Colonic mucosa (tissue), 4 donors: Measurements from ENCODE around the gene RAI1. TPM values are rescaled to one million over a fixed set of nuclear protein-coding genes. Genes with fewer than 3 reads are reported as not detected.

Source experiments
- DNase-seq: peaks from one replicate; pipeline ENCODE4 v3.0.0-alpha.2; 2020
- H3K27ac ChIP-seq: fragments of 200-600 bp; one replicate; pipeline ENCODE4 v1.8.0; 2021
- H3K27me3 ChIP-seq: fragments of 200-600 bp; one replicate; pipeline ENCODE4 v1.8.0; 2021
- H3K36me3 ChIP-seq: fragments of 200-600 bp; one replicate; pipeline ENCODE4 v1.8.0; 2021
- H3K4me1 ChIP-seq: fragments of 200-600 bp; one replicate; pipeline ENCODE4 v1.8.0; 2021; ENCODE audit warnings: mild to moderate bottlenecking
- H3K4me3 ChIP-seq: fragments of 200-600 bp; one replicate; pipeline ENCODE4 v1.8.0; 2021
- H3K9ac ChIP-seq, 2 donors: one replicate each; pipeline ENCODE4 v1.7.0; 2013; ENCODE audit warnings: control low read depth in 2 of 2, low read depth in 2 of 2, low read length in 2 of 2
- H3K9me3 ChIP-seq: fragments of 200-600 bp; one replicate; pipeline ENCODE4 v1.8.0; 2021
- intact Hi-C: fragments of 100-400 bp; cut with DNase I; formaldehyde crosslinking; loops from one replicate; pipeline ENCODE4 v1.14.1; 2022
- total RNA-seq, 2 donors: library from RNA; stranded (reverse); fragmentation: NEBNext Ultra II Directional in 1 of 2; extraction: Animal tissue kit (Norgen Biotek cat#: 25700) in 1 of 2; gene quantifications; one replicate each; pipeline ENCODE4 v1.2.1, GENCODE V29; 2021
- TF ChIP-seq, protein P1 (sequence below): fragments of 200-600 bp; IDR thresholded peaks from one replicate; pipeline ENCODE4 v1.8.0; 2022; ENCODE audit warnings: antibody characterized with exemption, mild to moderate bottlenecking
- donor health status: healthy.
- donor health status: DM: no; HTN: no; CAD: no.
- donor health status: DM: no; HTN: no; CAD: no.

RAI1 gene
- total RNA-seq, 2 donors from 2014 or later = 21.8 to 24.5 TPM

DNA sequence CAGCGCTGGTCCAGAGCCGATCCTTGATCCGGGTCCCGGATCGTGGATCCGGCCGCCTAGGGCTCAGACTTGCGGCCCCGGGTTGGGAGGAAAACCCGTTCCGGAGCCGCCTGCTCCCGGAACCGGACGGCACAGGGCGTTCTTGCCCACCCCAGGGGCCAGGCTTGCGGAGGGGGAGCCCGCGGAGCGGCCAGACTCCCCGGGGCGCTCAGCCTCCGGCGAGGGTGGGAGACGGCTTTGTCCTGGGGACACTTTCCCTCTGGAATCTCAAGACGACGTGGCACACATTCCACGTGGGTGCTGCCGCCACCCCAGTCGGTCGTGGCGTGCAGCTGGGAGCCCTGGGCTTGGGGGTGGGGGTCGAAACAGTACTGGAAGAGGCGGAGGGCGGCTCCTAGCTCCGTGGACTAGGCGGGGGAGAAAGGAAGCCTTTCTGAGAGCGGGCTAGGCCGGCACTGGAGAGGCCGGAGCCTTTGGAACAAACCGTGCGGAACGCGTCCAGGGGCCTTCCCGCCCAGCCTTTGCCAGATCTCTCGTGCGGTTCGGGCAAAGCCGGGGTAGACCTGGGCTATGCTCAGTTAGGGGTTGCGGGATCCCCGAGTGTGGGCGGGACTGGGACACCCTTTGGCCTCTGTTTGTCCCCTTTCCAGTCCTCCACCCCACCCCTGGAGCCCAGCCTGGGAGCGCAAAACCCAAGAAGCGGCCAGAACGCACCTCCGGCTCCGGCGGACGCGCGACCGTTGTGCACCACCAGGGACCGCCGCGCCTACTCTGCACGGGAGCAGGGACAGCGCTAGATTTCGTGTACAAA lies 129.0 kb downstream of the RAI1 start:
- TF ChIP-seq, protein P1, sequence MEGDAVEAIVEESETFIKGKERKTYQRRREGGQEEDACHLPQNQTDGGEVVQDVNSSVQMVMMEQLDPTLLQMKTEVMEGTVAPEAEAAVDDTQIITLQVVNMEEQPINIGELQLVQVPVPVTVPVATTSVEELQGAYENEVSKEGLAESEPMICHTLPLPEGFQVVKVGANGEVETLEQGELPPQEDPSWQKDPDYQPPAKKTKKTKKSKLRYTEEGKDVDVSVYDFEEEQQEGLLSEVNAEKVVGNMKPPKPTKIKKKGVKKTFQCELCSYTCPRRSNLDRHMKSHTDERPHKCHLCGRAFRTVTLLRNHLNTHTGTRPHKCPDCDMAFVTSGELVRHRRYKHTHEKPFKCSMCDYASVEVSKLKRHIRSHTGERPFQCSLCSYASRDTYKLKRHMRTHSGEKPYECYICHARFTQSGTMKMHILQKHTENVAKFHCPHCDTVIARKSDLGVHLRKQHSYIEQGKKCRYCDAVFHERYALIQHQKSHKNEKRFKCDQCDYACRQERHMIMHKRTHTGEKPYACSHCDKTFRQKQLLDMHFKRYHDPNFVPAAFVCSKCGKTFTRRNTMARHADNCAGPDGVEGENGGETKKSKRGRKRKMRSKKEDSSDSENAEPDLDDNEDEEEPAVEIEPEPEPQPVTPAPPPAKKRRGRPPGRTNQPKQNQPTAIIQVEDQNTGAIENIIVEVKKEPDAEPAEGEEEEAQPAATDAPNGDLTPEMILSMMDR = no peak
- DNase-seq = no peak
- Histone ChIP-seq H3K27ac (no peak overlapping the region), H3K9me3 (no peaks in the 10 kb centered on the region), H3K4me3 (no peak overlapping the region), H3K27me3 (no peaks in the 10 kb centered on the region), H3K9ac (no peak overlapping the region), H3K4me1 (no peaks in the 10 kb centered on the region), H3K36me3 (peaks cover 15% of the 10 kb centered on the region)
- intact Hi-C loops = no loop called here

DNA sequence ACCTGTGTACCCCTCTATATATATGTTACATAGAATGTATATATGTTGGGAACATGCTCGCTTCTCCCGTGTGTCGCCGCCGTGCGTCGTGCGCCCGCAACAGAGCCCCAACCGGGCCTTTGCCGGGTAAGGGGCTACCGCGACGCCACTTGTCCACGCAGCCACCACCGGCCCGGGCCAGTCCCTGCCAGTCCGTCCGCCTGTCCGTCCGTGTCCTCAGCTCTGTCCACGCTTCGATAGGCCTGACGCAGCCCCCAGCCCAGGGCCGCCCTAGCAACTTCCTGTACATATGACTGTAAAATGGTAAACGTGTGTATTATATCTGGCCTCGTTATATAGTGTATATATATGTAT lies 129.6 kb downstream of the RAI1 start:
- intact Hi-C loops = no loop called here
- Histone ChIP-seq H3K36me3 (peaks cover 21% of the 10 kb centered on the region), H3K4me1 (no peaks in the 10 kb centered on the region), H3K27me3 (no peaks in the 10 kb centered on the region), H3K9me3 (no peaks in the 10 kb centered on the region), H3K27ac (no peak overlapping the region), H3K4me3 (no peak overlapping the region), H3K9ac (no peak overlapping the region)
- TF ChIP-seq, protein P1 = no peak
- DNase-seq = no peak

DNA sequence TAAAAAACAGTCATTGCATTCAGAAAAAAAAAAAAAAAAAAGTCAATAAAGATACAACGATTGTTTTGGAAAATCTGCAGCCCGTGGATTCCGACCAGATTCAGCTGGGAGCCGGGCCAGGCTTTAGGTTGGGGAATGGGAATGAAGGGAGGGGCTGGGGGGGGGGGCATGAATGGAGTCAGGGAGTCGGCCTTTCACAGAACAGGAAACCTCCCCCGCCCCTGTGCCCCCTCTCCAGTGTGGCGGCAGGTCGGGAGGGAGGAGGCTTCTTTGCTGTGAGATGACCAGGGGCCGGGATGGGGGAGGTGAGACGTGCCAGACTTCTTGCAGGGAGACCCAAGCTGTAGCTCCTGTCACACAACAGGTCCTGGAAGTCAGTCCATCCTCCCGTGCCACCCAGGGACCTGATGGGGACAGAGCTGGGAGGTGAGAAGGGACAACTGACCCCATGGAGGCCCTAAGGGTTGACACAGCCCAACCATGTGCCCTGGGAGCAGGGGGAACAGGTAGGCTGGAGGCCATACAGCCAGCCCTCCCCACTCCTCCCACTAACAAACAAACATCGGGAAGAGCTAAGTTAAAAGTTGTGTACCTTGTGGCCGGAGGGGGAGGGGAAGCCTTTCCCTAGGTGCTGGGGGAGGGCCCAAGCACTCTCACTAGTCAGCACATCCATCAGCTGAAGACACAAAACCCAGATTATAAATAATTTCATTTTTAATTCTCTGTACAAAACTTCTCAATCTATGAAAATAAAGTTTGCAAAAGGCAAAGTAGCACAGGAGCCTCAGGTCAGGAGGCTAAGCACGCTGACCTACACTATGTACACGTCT lies 130.3 kb downstream of the RAI1 start:
- Histone ChIP-seq H3K9me3 (no peaks in the 10 kb centered on the region), H3K27ac (no peak overlapping the region), H3K36me3 (peaks cover 22% of the 10 kb centered on the region), H3K4me3 (no peak overlapping the region), H3K27me3 (no peaks in the 10 kb centered on the region), H3K4me1 (no peaks in the 10 kb centered on the region), H3K9ac (no peak overlapping the region)
- intact Hi-C loops = loop anchor here (2.0 kb wide), 1 partner anchor 49 kb away; no protein-coding TSS in a partner anchor
- no peak for DNase-seq
- TF ChIP-seq, protein P1 = no peak

DNA sequence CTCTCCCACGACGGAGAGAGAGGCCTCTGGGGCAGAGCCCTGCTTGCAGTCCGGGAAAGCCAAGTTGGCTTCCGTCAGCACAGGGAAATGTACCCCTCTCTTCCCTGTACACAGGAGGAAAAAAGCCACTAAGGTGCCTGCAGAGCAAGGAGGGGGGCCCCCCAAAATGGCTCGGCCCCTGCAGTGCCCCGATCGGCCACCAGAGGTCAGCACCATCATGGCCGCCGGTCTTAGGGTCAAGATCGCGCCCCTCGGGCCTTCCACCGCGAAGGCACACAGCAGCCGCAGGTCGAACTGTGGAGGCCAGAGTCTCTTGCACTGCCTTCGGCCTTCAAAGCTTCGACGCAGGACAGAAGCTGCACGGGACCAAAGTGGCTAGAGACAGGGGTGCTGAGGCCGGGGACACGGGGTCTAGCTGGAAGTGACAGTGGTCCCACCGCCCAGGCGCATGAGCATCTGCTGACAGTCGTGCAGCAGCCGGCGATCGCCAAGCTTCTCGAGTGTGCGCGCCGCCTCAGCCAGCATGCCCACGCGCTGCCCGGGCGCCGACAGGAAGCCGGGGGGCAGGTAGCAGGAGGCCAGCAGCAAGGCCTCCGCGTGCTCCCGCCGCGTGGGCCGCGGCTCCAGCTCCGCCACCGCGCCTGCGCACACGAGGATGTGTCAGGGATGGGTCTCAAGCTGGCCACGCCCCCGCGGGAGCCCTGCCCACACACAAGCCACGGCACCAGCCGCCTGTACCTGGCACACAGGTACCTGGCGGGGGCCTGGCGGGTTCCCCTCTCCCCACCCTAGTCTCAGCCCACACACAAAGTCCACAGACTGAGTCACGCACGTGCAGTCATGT lies 131.2 kb downstream of the RAI1 start:
- Histone ChIP-seq H3K36me3 (peaks cover 29% of the 10 kb centered on the region), H3K4me3 (no peak overlapping the region), H3K9ac (no peak overlapping the region), H3K27ac (no peak overlapping the region), H3K4me1 (no peaks in the 10 kb centered on the region), H3K27me3 (no peaks in the 10 kb centered on the region), H3K9me3 (no peaks in the 10 kb centered on the region)
- TF ChIP-seq, protein P1 = peak; percentile 100
- DNase-seq = peak; percentile 73
- intact Hi-C loops = loop anchor here (2.0 kb wide), 1 partner anchor 48 kb away; no protein-coding TSS in a partner anchor
